Retina (tissue), 1 donor: Measurements from ENCODE around the gene A4GALT.
A peak's percentile ranks its signal among the peaks of the same experiment; 100 is the strongest.
"Not testable (repeated sequence)": the region's sequence is repeated elsewhere in the genome, so short reads cannot be mapped to it uniquely, and the experiment has no call there.

ENCODE experiments used
- DNase-seq: peaks from one replicate; pipeline ENCODE4 v3.0.0-alpha.2; 2016

Gene A4GALT

GRCh38 chr22:42720263-42721044 lies at the start of gene A4GALT:
A4GALT (minus strand) TSS chr22:42720870; CDS start chr22:42693951, 26,919 bp downstream.
- DNase-seq: peak; percentile 62

- DNase-seq: no peak
Observed at GRCh38 chr22:42770448-42770726, 49.7 kb upstream of the A4GALT start.

GRCh38 chr22:42769574-42770447 lies 49.1 kb upstream of the A4GALT start:
- no peak for DNase-seq

- DNase-seq: no peak
Observed at GRCh38 chr22:42769238-42769573, 48.5 kb upstream of the A4GALT start.

- DNase-seq: no peak
Observed at GRCh38 chr22:42768385-42769035, 47.8 kb upstream of the A4GALT start.

- DNase-seq: no peak
Observed at GRCh38 chr22:42766860-42767259, 46.2 kb upstream of the A4GALT start.

- DNase-seq: no peak
Observed at GRCh38 chr22:42764895-42765363, 44.3 kb upstream of the A4GALT start.

- no peak for DNase-seq
Observed at GRCh38 chr22:42763965-42764480, 43.4 kb upstream of the A4GALT start.

- no peak for DNase-seq
Observed at GRCh38 chr22:42760806-42761565, 40.3 kb upstream of the A4GALT start.

GRCh38 chr22:42758931-42759629 lies 38.4 kb upstream of the A4GALT start:
- DNase-seq: no peak

GRCh38 chr22:42755553-42755952 lies 34.9 kb upstream of the A4GALT start:
- not testable (repeated sequence) for DNase-seq

GRCh38 chr22:42755121-42755520 lies 34.5 kb upstream of the A4GALT start:
- not testable (repeated sequence) for DNase-seq

GRCh38 chr22:42754658-42755057 lies 34.0 kb upstream of the A4GALT start:
- no peak for DNase-seq

GRCh38 chr22:42752912-42753311 lies 32.2 kb upstream of the A4GALT start:
- DNase-seq: no peak

GRCh38 chr22:42752230-42752746 lies 31.6 kb upstream of the A4GALT start:
- DNase-seq: no peak

GRCh38 chr22:42750421-42750820 lies 29.8 kb upstream of the A4GALT start:
- not testable (repeated sequence) for DNase-seq

GRCh38 chr22:42747701-42748513 lies 27.2 kb upstream of the A4GALT start:
- peak; percentile 45 for DNase-seq

- DNase-seq: no peak
Observed at GRCh38 chr22:42745118-42745517, 24.4 kb upstream of the A4GALT start.

- no peak for DNase-seq
Observed at GRCh38 chr22:42743501-42743991, 22.9 kb upstream of the A4GALT start.

GRCh38 chr22:42742940-42743339 lies 22.3 kb upstream of the A4GALT start:
- no peak for DNase-seq

GRCh38 chr22:42740320-42740719 lies 19.6 kb upstream of the A4GALT start:
- DNase-seq: not testable (repeated sequence)
